Activated CD8-positive, alpha-beta memory T cell treated with anti-CD3 and anti-CD28 coated beads for 1 hour (primary cell): Measurements from ENCODE around the gene USP31.

Experiments used
- DNase-seq, 2 donors: peaks; one replicate each; pipeline ENCODE4 v3.0.0-alpha.2; 2020; ENCODE audit warnings: low read depth in 1 of 2; ENCODE audit errors: extremely low read depth in 1 of 2

USP31 gene

DNA sequence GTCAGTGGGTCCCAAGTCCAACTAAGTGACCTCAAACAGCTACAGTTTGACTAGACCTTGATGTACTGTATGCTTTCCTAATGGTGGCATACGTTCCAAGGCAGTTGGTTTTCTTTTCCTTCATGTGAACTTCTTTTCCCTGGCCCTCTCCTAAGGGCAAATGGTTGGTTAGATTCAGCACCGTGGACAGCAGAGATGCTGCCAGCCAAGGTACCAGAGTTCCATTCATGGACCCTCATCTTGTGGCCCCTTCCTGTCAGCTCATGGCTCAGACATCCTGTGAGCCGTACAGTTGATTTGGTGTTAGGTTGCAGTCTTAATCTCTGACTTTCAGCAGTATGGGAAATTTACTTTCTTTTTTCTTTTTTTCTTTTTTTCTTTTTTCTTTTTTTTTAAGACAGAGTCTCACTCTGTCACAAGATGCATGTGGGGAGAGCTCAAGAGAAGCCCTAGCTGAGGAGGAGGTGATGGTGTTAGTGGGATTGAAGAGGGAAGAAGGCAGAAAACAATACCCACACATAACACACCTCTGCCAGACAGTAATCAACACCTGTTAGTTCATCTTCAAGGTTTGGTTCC, 122.4 kb downstream of the USP31 start:
- no peak for DNase-seq

- no peak for DNase-seq
These were observed 123.5 kb downstream of the USP31 start for GRCh38 chr16:23025692-23026307.

- no peak for DNase-seq
These were observed 125.2 kb downstream of the USP31 start for GRCh38 chr16:23024044-23024443.

DNA sequence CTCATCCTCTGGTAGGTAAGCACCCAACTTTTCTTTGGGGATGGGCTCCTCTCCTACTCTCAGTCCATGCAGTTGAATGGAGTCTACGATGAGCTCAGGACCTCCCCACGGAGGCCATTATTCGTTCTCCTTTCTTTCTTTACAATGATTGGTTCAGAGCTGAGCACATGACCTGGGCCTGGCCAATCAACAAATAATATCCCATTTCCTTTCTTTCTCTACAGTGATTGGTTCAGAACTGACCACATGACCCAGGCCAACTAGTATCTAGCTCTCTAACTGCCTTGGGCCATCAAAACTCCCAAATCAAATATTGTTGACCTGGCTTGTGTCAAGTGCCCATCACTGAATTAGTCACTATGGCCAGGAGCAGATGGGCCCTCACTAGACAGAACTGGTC, 129.2 kb downstream of the USP31 start:
- DNase-seq = no peak

DNA sequence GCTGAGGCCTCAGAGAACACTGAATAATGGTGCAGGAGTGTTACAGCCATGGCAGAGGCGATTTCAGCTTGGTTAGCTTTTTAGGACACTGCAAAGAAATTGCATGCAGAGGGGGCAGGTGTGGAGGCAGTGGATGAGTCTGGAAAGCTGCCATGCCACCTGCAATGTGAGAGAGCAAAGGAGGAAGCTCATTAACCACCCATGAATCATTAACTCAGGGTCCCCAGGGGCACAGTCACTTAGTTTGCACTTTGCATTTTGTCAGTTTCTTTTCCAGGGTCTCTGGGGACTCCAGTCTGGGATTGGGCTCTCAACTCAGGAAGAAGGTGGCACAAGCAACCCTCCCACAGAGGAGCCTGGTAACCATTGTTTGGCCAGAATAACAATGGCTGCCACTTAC, 132.9 kb downstream of the USP31 start:
- no peak for DNase-seq

DNA sequence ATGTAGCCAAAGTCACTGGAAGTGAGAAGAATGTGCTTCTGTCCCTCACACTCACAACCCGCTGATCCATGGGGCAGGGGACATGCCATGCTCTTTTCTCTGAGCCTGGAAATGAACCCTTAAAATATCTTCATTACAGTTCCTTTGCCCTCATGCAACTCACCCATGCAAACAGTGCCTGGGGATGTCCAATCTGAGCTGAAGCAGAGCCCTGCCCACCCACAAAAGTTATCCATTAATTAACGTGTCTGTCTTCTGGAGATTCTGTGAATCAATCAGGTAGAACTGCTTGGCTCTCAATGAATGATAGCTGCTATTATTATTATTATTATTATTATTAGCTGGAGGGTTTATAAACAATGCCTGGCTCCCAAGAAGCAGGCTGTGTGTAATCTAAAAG, 133.7 kb downstream of the USP31 start:
- DNase-seq = no peak

DNA sequence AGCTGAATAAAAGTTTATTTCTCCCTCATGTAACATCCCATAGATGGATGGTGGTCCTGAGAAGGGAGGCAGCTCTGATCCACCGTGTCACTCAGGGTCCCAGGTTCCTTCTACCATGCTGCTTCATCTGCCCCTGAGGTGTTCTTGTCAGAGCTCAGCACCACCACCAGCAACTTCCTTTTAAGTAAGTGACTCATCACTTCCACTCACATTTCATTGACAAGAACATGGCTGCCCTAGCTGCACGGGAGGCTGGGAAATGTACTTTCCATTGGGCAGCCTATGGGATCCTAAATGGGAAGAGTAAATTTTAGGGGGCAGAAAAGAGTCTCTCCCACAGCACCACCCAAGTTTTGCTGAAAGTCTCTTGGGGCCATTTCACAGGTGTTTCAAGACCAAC, 134.7 kb downstream of the USP31 start:
- no peak for DNase-seq
